Stomach (tissue), 4 donors: ENCODE data around the gene HAUS8.

Source experiments
- CTCF ChIP-seq, 7 experiments: fragments of 450-650 bp in 4 of 7; fragments of 200-600 bp in 3 of 7; sonication (generic) in 3 of 7; IDR thresholded peaks; one replicate each; pipeline ENCODE4 v1.5.1; 2016 to 2019; ENCODE audit warnings: antibody characterized with exemption in 7 of 7, control low read depth in 2 of 7, mild to moderate bottlenecking in 1 of 7
- EP300 ChIP-seq: sonication (generic); formaldehyde crosslinking; IDR thresholded peaks from one replicate; pipeline ENCODE4 v1.6.1; 2017; ENCODE audit warnings: antibody characterized with exemption
- POLR2AphosphoS5 ChIP-seq, 3 donors: sonication (generic); formaldehyde crosslinking; IDR thresholded peaks; one replicate each; pipeline ENCODE4 v1.6.1; 2016; ENCODE audit warnings: antibody characterized with exemption in 3 of 3

GRCh38 chr19:17058236-17058635 is 17.0 kb downstream of the HAUS8 start:
- TF ChIP-seq EP300 (no peak), CTCF (IDR thresholded peaks at IDR 0.05) (no peak), POLR2AphosphoS5 (IDR thresholded peaks at IDR 0.05) (no peak)
